ENCODE data around the gene GRK2.

The GRK2 gene

DNA sequence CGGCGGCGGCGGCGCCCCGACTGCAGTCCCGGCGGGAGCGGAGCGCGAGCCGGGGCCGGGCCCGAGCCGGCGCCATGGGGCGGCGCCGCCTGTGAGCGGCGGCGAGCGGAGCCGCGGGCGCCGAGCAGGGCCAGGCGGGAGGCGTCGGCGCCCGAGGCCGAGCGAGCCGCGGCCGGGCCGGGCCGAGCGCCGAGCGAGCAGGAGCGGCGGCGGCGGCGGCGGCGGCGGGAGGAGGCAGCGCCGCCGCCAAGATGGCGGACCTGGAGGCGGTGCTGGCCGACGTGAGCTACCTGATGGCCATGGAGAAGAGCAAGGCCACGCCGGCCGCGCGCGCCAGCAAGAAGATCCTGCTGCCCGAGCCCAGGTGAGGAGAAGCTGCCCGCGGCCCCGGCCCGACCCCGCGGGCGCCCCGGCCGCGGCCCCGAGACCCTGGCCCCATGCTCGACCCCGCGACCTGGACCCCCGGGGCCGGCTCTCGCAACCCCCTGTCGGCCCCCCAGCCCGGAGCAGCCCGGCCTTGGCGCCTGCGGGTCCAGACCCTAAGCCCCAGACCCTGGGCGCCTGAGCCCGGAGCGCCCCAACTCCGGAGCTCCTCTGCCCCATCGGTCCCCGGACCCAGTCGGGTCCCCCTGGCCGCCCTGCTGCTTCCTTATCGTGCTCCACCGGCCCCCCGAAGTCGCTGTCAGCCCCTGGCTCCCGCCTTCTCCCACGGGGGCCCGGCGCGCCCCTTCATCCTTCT, at the start of gene GRK2:
Gene GRK2, plus strand, starts transcription at position 25 of the 739 bp plus-strand sequence. Its CDS starts 227 bp downstream, at position 252.
- DNase-seq, result peak; percentile 47

DNA sequence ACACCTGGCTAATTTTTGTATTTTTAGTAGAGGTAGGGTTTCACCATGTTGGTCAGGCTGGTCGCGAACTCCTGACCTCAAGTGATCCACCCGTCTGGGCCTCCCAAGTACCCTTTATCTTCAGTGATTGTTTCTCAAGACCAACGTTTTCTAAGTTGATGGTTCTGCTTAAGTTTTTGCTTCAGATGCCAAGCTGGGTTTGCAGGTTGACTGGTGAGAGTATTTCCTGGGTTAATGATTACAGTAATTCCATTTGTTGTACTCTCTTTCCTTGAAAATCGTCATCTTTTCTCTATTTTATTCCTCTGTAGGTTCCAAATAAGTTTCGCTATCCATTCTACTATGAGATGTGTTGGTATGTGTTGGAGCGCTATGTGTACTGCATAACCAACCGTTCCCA, 38.5 kb upstream of the GRK2 start:
- DNase-seq, result no peak

DNA sequence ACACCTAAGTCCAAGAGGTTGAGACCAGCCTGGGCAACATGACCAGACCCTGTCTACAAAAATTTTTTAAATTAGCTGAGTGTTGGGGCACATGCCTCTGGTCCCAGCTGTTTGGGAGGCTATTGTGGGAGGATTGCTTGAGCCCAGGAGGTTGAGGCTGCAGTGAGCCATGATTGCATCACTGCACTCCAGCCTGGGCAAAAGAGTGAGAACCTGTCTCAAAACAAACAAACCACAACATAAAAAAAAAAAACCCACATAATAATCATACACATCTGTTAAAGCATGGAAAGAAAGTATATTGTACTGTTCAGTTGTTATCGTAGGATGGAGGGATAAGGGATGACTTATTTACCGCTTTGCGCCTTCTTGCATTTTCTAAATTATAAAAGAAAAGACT, 35.9 kb upstream of the GRK2 start:
- DNase-seq, result no peak

DNA sequence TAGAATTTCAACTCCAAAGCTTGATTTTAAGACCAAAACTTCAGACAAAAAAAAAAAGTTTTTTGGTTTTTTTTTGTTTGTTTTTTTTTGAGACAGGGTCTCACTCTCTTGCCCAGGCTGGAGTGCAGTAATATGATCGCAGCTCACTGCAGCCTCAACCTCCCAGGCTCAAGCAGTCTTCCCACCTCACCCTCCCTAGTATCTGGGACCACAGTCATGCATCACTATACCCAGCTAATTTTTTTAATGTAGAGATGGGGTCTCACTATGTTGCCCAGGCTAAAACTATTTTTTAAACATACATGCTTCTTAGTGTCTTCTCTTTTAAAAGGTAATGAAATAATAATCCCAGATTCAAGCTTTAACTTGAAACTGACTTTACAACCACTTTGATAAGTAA, 35.4 kb upstream of the GRK2 start:
- DNase-seq, result no peak

DNA sequence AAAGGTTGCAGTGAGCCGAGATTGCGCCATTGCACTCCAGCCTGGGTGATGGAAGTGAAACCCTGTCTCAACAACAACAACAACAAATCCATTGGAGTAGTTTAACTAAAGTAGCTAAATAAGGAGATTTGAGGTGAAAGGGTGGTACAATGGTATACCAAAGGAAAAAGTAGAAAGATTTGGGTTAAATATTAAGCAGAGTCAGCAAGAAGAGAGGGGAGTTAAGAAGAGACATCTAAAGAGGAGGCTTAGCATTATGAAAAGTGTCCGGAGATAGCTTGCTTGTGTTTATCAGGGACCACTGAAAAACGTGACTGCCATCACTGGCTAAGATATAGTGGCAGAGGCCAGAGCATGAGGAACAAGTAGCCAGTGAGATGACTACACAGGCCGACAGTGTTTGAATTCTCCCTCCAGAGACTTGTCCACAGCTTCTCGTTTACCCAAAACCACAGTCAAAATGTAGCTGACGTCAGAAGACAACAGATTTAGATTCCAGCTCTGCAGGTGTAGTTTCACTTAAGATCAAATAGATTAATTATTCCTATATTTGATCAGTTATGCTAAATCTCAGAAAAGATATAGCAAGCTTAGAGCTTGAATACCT, 32.6 kb upstream of the GRK2 start:
- no peak for DNase-seq

DNA sequence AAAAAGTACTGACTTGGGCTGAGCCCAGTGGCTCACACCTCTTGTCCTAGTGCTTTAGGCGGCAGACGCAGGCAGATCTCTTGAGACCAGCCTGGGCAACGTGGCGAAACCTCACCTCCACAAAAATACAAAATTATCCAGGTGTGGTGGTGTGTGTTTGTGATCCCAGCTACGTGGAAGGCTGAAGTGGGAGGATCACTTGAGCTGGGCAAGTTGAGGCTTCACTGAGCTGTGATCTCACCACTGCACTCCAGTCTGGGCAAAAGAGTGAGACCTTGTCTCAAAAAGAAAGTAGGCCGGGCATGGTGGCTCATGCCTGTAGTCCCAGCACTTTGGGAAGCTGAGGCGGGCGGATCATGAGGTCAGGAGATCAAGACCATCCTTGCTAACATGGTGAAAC, 31.7 kb upstream of the GRK2 start:
- peak; percentile 22 for DNase-seq

DNA sequence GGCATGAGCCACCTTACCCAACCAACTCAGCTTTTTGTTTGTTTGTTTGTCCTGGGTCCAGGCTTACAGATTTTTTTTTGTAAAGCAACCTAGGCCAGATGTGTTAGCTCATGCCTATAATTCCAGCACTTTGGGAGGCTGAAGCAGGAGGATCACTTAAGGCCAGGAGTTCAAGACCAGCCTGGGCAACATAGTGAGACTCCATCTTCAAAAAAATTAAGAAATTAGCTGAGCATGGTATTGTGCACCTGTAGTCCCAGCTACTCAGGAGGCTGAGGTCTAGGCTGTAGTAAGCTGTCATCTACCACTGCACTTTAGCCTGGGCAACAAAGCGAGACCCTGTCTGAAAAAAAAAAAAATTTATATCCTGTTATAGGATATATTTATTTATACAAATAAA, 28.7 kb upstream of the GRK2 start:
- DNase-seq, result no peak

DNA sequence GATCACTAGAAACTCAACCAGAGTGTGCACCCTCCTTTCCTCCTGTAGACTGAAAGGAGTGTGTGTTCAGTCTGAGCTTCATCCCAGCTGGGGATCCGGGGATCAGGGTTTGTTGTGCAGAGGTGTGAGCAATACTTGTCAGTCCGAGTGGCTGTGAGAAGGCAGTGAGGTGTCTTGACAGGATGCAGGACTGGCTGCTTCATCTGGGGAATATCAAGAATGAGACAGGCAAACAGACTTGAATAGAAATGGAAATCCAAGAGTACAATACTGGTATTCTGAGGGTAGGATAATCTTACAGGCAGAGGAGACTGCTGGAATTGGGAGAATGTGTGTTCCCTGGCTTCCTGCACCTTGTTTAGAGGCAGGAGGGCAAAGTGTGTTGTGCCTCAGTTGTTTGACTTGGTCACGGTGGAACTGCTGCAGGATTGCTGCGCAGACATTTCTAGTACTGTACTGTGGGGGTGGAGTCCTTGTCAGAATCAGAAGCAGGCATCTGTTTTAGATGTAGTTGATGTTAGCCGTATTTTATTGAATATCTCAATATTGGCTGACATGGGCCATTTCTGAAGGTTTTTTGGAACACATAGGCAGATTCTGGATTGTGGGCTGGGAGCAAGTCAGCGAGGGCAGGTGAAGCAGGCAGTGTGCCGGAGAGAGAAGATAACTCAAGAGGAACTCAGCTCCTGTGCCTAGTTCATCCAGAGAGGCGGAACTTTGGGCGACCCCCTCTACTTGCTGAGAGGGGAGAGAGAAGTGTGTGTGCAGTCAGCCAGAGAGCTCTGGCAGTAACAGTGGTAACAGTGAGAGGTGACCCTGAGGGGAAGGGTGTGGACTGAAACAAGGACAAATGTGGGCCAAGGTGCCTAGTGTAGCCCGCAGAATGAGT, 27.1 kb upstream of the GRK2 start:
- DNase-seq, result no peak

DNA sequence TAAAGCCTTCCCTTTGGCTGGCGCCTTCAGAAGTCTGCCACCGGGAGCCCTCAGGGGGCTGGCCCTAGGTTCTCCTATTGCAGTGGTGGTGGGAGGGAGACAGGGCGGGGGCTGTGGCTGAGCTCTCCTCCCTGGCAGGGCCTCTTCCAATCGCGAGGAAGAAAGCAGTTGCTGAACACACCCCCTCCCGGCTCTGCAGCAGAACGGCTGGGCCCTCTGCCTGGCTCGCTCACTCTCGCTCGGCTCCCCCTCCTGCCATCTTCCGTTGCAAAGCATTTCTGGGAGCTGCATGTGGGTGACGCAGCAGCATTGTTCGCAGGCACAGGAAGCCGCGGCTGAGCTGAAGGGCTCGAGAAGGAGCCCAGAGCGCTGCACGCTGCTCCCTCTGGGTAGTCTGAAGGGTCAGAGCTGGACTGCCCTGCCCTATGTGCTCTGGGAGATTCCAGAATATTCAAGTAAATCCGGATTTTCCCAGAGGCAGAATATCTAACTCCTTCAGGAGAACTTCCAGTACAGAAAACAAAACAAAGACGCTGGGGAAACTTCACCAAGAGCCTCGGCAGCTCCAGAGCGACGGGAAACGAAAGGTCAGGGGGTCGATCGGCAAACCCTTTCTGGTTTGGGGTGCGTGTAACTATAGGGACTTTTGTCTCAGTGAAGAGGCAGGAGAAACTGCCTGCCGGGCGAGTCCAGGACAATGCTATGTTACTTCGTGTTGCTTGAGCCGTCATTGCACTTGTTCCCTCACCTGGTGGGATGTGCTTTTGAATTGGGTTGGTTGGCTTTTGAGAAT, 26.3 kb upstream of the GRK2 start:
- peak; percentile 99 for DNase-seq

DNA sequence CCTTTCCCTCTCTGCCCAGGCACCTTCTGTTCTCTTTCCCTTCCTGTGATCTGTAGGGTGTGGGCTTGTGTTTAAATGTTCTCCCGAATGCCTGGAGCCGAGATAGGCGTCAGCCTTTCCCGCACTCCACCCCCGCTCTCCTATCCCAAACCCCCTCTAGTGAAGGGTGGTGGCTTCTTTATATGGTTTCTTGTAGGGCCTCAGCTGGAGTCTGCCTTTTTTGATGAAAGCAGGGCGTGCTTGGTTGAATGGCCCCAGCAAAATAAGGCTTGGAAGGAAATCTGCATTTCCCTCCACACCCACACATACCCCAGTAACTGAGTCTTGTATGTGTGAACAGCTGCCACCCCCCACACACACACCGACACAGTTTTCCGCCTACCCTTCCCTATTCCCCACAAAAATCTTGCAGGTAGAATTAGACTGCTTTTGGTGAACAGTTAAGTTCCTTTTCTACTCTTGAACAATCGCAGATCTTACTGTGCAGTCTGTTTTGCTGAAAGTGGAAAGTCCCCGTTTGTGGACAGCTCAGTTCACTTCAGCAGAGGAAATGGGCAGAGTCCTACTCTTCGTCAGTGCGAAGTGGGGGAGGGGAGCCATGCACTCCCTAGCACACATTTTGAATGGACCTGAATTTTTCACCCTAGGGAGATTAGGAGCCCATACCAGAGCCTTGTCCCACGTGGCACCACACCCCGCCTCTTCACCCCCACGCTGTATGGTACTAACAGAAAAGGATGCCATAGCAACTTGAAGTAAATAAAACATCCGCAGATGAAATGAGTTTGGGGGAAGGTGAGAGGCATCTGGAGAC, 25.5 kb upstream of the GRK2 start:
- peak; percentile 69 for DNase-seq

DNA sequence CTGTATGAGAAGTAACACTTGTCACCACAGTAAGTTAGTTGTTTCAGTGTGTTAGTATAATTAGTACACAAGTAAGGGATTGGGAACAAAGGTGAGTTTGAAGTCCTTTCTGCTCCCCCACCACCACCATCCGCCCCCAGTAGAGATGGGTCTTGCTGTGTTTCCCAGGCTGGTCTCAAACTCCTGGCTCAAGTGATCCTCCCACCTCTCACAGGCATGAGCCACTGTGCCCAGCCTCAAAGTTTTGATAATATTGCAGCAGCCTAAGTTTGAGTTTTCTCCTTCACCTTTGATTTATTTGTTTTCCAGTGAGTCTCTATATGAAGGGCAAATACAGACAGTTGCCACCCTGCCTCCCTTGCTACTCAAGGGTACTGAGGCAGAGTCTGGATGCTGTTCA, 23.7 kb upstream of the GRK2 start:
- no peak for DNase-seq

DNA sequence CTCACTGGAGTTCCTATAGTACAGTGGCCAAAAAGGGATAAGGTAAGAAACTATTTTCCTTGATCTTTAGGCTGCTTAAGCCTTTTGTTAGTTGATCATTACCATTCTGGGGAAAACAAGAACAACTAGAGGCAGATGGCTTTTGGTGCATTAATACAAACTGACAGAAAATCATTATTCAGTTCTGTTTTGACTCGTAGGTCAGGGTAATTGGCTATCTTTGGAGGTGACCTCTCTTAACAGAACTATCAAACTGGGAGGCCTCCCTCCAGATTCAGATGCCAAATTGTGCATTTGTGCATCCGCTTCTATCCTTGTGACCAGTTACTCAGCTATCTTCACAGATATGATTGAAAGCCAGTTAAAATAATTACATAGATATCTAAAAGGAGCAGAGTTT, 23.2 kb upstream of the GRK2 start:
- no peak for DNase-seq

DNA sequence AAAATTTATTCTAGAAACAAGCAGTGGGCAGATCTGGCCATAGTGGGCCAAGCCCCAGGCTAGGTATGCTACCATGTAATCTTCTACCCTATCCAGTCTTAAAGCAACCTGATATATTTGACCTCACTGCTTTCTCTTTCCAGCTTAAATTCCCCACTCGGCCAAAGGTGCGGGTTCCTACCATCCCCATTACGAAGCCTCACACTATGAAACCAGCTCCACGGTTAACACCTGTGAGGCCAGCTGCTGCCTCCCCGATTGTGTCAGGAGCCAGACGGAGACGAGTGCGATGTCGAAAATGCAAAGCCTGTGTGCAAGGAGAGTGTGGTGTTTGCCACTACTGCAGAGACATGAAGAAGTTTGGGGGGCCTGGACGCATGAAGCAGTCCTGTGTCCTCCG, 21.2 kb upstream of the GRK2 start:
- DNase-seq, result no peak

DNA sequence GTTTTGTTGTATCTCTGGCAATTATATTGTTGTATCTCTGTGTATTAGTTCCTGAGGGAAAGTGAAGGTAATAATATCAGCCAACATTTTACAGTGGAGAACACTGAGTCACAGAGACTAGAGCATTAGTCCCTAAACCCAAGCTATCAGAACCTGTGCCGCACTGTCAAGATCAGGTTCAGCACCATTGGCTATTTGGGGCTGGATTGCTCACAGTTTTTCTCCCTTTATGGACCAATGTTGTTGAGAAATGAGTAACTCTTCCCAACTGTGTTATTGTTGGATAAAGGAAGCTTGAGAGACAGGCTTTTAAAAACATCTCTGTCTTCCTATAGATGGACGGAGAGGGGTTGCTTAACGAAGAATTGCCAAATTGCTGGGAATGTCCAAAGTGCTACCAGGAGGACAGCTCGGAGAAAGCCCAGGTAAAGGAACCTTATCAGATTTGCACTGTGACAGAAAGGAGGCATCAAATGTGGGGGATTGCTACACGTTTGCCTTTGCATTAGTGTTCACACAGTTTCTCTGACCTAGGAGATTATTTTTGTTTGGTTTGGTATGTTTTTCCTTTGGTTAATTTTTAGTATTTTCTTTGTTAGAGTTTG, 18.2 kb upstream of the GRK2 start:
- DNase-seq, result no peak

DNA sequence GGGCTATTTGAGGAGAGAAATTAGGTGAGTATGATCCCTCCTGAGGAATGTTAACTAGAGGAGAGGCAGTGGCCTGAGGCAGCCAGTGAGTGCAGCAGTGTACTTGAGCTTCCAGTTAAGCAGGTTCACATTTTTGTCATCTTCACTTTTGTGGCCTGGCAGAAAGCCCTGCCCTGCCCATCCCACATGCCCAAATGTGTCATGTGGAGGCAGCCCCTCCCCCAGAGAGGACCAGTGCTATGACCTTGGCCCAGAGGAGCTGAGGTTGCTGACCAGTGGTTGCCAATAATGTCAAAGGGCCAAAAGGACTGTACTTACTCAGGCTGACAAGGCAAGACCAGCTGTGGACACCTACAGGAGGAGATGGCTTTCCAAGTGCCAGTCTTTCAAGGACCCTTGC, 17.6 kb upstream of the GRK2 start:
- no peak for DNase-seq

DNA sequence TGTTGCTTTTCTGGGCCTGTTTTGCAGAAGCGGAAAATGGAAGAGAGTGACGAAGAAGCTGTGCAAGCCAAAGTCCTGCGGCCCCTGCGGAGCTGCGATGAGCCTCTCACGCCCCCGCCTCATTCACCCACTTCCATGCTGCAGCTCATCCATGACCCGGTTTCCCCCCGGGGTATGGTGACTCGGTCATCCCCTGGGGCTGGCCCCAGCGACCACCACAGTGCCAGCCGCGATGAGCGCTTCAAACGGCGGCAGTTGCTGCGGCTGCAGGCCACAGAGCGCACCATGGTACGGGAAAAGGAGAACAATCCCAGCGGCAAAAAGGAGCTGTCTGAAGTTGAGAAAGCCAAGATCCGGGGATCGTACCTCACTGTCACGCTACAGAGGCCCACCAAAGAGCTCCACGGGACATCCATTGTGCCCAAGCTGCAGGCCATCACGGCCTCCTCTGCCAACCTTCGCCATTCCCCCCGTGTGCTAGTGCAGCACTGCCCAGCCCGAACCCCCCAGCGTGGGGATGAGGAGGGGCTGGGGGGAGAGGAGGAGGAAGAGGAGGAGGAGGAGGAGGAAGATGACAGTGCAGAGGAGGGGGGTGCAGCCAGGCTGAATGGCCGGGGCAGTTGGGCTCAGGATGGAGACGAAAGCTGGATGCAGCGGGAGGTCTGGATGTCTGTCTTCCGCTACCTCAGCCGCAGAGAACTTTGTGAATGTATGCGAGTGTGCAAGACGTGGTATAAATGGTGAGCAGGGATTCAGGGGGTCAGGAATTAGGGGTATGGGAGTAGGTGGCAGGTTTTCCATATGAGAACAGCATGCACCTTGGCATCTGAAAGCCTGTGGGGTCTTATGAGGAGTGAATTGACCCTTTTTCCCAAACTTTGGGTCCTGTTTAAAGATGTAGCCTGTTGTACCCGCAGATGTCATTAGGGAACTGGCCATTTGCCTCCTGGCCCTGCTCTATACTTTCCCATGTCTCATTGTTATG, 15.9 kb upstream of the GRK2 start:
- no peak for DNase-seq

DNA sequence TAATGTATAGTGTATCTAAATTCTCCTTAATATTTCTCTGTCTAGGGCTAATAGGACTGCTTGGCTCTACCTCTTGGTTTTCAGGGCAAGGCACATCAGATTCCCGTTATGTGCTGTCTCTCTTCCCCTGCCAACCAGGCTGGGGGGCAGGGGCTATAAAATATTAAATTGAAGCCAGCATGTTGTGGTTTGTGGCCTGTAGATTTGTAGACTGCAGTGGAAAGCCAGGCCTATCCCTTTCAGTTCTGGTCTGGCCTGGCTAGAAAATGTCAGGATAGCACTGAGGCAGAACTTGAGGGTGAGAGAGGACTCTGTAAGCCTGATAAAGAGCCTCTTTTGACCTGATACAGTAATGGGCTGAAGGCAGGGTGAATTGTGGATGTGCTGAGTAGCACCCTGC, 14.4 kb upstream of the GRK2 start:
- DNase-seq, result no peak

DNA sequence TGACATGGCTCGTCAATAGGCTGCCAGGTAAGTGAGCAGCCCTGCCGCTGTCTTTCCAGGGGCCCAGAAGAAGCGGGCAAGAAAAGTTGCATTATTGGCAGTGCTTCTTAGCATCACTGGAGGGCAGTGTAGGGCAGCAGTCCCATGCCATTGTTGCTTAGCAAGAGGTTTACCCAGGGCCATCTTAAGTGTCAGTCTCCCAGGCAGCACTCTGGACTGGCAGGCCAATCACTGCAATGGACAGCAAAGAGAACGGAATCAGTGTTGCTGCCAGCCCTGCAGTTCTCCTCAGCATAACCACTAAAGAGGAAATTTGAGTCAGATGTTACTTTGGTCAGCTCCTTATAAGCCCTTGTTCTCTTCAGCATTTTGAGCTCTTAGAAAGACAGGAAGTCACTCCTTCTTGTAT, 13.4 kb upstream of the GRK2 start:
- DNase-seq, result peak; percentile 12

DNA sequence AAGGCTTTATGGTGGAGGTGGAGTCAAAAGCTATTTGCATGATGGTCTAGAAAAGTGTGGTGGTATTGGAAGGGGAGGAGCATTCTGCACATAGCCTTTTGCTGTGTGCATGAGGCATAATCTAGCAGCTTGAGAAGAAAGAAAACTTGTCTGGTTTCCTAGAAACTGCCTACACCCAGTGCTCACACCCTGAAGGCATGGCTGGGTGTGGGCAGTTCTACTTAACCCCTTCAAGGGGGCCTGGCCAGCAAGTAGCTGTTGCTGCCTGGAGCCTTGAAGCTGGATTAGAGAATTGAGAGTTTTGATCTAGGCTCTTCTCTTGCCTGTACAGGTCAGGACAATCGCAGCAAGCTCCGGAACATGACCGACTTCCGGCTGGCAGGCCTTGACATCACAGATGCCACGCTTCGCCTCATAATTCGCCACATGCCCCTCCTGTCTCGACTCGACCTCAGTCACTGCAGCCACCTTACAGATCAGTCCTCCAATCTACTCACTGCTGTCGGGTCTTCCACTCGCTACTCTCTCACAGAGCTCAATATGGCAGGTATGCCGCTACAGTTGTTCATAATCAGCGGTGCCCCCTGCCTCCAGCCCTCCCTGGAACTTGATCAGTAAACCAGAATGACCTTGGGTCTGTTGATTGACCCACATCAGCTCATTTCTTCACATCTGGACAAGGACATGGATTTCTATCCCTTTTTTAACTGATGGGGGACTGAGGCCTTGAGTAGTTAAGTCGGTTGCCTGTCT, 12.2 kb upstream of the GRK2 start:
- DNase-seq, result no peak

DNA sequence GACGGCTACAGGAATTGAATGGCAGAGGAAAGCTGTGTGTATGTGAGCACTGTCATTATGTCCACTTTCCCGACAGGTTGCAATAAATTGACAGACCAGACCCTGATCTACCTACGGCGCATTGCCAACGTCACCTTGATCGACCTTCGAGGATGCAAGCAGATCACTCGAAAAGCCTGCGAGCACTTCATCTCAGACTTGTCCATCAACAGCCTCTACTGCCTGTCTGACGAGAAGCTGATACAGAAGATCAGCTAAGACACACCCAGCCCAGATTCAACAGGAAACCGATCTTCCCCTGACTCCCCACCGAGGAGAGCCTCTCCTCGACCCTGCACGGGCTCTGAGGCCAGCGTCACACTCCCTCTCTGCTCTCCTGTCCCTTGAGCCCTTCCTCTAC, 11.5 kb upstream of the GRK2 start:
- DNase-seq, result no peak
